GM18951 (cell line): ENCODE results near the gene MGAT4A.
A peak's percentile ranks its signal among the peaks of the same experiment; 100 is the strongest.

Source experiments
- POLR2A ChIP-seq: IDR thresholded peaks from 4 replicates; pipeline ENCODE4 v1.6.1; 2011; ENCODE audit warnings: mild to moderate bottlenecking; ENCODE audit not compliant: insufficient read length, insufficient read depth; ENCODE audit errors: extremely low read depth
- in situ Hi-C: fragments of 300-500 bp; cut with MboI; formaldehyde crosslinking; loops from one replicate; pipeline ENCODE4 v1.12.0; 2022; ENCODE audit warnings: low sequenced_read_pairs, mixed read lengths, inconsistent platforms; ENCODE audit not compliant: unreplicated experiment

MGAT4A gene

DNA sequence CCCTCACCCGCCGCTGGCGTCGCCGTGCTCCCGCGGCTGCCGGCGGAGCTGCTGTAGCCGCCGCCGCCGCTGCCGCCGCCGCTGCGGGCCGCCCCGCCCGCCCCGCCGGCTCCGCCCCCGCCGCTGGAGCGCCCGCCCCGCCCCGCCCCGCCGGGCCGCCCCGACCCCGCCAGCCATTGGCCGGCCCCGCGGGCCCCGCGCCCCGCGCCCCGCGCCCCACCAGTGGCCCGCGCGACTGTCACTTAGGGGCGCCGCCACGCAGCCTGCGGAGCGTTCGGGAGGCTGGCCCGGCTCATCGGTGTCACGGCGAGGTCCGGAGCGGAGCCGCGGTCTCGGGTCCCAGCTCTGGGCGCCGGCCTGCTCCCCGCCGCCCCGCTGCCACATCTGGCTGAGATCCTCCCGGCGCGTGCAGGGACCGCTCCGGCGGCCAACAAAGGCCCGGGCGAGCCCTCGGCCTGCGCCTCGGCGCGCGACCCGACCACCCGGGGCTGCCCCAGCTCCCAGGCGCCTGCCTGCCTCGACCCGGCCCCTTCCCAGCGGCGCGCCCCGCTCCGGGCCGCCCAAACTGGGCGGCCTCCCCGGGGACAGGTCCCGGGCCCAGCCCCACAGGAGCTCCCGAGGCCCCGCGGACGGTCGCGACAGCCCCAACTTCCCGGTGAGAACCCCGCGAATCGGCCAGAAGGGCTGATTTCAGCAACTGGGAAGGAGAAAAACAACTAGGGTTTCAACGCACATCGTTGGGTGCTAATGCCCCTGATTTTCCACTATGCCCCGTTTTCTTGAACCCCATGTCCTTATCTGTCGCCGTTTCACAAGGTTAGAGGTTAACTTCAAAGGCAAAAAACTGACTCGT lies at the start of gene MGAT4A:
Gene MGAT4A, minus strand, starts transcription at position 92 of the 853 bp plus-strand sequence. CDS start 4,800 bp downstream, outside the sequence.
- in situ Hi-C loops = no loop called here
- TF ChIP-seq POLR2A = peak; percentile 59

DNA sequence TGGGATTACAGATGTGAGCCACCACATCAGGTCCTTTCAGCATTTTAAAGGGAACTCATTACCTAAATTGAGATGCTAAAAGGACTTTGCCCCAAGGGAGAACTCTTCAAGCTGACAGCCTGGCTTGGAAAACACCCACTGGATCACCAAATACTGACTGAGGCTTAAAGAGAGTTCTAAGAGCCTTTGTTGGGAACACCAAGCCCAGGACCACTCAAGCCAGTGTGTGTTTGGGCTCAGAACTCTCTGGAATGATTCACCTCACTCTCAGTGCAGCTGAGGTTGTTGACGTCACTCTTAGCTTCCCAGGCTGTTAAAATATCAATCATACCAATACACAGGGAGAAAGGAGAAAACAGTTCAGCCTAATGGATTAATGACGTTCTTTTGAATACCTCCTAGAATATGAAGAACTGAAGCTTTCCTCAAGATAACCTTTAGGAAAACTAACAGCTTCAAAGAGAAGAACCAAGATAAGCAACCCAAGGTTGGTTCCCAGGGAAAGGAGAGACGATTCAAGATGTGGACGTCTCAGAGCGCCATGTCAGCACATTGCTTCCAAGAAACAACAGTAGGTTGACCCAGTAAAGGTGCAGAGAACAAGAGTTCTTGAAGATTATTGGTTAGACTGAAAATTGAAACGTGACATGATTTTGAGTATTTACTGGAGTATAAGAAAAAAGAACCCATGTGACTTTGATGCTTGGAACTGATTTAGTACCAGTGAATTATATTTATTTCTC lies 48.0 kb upstream of the MGAT4A start:
- TF ChIP-seq POLR2A = no peak
- in situ Hi-C loops = no loop called here

DNA sequence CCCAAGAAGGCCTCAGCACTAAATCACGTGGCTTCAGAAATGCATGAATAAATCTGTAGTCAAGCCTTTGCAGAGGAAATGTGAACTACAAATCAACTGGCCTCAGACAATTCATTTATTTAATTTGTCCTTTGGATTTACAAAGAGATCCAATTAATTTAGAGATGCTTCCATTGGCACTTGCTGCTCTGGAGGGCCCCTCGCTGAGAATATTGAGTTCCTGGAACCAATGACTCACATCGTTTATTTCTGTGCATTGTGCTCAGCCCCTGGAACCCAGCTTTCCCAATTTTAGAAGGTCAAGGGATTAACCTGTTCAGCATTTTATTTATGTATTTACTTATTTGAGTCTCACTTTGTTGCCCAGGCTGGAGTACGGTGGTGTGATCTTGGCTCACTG lies 47.2 kb upstream of the MGAT4A start:
- no peak for TF ChIP-seq POLR2A
- in situ Hi-C loops = no loop called here

DNA sequence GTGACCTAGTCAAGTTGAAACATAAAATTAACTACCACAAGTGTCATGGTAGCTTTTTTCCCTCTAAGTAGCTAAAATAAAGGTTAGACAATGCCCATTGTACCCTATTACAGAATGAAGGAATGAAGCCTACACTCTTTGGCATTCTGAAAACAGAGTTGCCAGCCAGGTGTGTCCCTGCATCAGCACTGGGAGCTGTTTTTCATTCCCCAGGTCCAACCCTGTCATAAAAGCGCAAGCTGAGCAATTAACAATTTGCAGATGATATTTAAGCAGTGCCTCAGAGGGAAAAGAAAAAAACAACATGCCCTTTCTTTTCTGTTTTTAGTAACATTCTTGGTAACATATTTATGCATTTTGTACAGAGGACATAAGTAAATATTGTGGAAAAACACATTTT lies 46.8 kb upstream of the MGAT4A start:
- no peak for TF ChIP-seq POLR2A
- in situ Hi-C loops = no loop called here

DNA sequence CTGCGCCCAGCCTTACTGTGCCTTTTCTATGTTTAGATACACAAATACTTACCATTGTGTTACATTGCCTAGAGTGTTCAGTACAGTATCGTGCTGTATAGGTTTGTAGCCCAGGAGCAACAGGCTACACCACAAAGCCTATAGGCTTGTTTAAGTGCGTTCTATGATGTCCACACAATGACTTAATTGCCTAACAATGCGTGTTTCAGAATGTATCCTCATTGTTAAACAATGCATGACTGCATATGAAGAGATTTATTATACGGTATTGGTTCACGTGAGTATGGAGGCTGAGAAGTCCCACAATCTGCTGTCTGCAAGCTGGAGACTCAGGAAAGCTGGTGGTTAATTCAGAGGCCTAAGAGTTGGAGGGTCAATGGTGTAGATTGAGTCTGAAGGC lies 46.1 kb upstream of the MGAT4A start:
- TF ChIP-seq POLR2A = no peak
- in situ Hi-C loops = no loop called here

DNA sequence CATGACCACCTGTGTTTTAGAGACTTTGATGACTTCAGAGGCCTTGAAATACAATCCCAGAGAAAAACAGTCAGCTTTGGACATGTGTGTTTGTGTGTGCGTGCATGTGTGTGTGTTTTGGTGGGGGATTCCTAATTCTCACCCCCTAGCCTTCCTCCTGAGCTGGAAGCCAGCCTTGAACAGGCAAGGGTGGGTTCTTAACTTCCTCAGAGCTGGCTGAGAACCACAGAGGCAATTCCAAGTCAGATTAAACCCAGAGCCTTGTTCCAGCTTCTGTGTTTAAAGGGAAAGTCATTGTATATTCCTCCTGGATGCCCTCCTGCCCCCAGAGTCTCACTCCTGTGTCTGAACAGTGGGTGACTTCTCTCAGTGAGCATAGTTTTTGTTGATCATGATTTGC lies 45.2 kb upstream of the MGAT4A start:
- in situ Hi-C loops = no loop called here
- TF ChIP-seq POLR2A = no peak

DNA sequence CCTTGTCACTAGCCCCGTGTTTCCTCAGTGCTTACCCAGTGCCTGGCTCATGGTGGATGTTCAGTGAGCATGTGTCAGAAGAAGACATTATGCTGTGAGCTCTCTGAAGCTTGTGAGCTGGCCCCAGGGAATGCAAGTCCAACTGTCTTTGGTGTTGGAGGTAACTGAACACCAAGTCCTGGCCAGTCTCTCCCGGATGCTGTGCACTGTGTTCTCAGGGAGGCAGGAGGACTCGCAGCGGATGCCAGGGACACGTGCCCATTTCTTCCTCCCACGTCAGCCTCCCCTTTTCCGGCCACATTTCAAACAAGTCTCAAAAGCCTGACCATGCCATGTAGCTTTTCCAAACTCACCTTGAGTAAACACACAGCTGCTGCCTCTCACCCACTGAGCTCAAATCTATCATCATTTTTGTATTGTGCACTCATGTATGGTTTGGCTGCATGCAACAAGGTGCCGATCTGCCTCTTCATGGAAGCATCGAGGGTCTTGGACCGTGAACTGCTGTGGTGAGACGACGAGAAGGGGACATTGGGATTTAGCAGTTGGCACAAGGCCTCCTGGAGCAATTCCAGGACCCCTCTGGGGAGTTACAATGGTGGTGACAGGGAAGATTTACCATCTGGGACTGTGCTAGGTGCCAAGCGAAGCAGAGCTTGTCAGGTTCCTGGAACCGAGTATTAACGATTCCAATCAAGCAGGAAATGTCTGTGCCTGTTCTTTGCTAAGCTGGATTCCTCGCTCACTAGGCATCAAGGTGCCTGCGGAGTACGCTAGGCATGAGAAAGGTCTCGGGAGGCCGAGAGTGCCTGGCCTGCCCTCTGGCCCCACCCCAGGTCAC lies 44.4 kb upstream of the MGAT4A start:
- no peak for TF ChIP-seq POLR2A
- in situ Hi-C loops = no loop called here

DNA sequence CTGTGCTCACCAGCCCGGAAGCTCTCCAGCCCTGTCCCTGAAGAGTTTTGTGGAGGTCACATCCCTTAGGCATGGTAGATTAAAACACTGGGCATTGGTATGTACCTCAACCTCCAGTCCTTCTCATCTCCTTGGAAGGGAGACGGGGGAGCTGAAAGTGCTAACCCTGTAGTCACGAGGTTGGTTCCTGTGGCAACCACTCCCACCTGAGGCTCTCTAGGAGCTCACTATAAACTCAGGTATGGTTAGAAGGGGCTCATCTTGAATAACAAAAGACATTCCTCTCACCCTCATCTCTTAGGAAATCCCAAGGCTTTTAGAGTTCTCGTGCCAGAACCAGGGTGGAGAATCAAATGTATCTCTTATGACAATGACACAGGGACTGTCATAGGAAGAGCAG lies 43.0 kb upstream of the MGAT4A start:
- in situ Hi-C loops = no loop called here
- TF ChIP-seq POLR2A = no peak

DNA sequence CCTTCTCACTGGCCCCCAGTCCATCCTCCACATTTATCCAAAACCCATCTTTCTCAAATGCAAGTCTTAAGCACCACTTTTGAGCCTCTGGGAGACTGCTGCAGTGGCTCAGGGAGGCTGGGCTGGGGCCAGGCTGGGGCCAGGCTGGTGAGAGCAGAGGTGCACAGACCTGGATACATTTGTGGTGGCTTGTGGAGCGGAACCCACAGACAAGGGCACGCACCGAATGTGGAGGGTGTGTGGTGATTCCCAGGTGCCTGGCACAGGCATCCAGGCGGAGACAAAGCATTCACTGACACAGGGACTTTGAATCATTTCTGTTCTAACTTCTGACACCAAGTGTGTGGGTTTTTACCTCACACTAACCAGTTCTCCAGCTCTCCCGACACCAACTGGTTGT lies 42.2 kb upstream of the MGAT4A start:
- in situ Hi-C loops = no loop called here
- TF ChIP-seq POLR2A = no peak

DNA sequence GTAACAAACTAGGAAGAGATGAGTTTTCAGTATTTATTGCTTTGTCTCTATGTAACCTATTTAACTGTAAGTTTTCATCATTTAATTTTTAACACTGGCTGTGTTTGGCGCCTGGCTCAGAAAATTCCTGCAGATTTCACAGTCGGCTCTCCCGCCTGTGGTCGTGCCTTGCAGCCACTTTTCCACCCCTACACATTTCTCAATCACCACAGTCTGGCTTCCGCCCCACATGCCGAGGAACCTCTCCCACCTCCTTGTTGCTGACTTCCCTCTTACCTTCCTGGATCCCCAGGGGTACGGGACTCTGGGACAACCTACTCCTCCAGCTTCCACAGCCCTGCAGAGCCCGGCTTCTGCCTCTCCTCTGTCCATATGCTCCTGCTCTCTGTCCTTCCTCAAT lies 41.6 kb upstream of the MGAT4A start:
- in situ Hi-C loops = no loop called here
- no peak for TF ChIP-seq POLR2A

DNA sequence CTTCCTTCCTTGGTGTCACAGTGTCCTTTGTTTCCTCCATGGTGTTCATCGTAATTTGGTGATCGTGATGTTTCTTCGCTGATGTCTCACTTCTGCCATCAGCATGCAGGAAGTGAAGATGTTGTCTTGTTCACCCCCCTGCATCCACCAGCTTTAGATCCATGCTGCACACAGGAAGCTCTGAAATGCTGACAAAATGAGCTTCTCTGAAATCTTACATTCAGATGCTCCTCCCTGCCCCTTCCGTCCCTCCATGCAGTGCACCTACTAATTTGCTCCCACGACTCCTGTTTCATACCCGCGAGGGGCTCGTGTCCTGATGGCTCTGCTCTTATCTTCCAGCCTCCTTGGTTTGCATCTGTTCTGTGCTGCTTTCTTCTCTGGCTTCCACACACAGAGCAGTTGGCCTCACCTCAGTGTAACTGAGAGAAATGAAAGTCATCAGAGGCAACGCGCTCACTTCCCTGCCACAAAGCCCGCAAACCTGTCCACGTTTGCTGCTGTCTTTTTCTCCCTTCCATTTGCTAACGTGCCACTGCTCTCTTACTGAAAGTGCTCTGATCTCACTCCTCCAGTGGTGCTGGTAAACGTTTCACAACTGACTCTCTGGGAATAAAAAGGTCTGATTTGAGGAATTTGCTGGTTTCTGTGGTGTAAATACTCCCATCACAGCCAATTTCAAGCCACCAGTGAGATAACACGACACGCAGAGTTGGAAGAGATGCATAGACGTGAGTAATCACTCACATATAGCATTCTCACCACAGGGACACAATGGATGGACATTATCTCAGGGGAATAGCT lies 41.0 kb upstream of the MGAT4A start:
- no peak for TF ChIP-seq POLR2A
- in situ Hi-C loops = no loop called here

DNA sequence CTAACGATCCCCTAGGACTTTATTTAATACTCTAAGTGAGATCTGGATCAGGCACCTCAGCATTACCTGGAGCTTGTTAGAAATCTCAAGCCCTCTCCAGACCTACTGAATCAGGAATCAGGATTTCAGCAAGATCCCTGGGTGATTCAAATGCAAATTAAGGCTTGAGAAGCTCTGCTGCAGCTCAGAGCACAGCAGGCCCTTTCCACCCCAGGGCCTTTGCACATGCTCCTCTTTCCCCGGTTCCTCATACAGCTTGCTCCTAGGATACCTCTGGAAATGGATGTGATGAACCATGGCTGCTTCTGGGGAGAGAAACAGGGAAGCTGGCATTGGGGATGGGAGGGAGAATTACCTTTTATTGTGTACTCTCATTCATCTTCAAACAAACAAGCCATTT lies 40.3 kb upstream of the MGAT4A start:
- TF ChIP-seq POLR2A = no peak
- in situ Hi-C loops = no loop called here
